ENCODE measurements around the gene HSD17B2. TPM values are rescaled to one million over a fixed set of nuclear protein-coding genes. Genes with fewer than 3 reads are reported as not detected.
A peak's percentile ranks its signal among the peaks of the same experiment; 100 is the strongest.

The HSD17B2 gene, protein sequence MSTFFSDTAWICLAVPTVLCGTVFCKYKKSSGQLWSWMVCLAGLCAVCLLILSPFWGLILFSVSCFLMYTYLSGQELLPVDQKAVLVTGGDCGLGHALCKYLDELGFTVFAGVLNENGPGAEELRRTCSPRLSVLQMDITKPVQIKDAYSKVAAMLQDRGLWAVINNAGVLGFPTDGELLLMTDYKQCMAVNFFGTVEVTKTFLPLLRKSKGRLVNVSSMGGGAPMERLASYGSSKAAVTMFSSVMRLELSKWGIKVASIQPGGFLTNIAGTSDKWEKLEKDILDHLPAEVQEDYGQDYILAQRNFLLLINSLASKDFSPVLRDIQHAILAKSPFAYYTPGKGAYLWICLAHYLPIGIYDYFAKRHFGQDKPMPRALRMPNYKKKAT
- total RNA-seq = 0.33 TPM in 1 of 2 replicates, not detected in the other
- 1.6 and 8.0 TPM in 2 replicates for polyA plus RNA-seq
- polyA plus RNA-seq (2012) = 0.89 and 7.2 TPM in 2 replicates
- 3.9 and 35.3 TPM in 2 replicates for polyA minus RNA-seq (ENCODE audit: low replicate concordance)

DNA sequence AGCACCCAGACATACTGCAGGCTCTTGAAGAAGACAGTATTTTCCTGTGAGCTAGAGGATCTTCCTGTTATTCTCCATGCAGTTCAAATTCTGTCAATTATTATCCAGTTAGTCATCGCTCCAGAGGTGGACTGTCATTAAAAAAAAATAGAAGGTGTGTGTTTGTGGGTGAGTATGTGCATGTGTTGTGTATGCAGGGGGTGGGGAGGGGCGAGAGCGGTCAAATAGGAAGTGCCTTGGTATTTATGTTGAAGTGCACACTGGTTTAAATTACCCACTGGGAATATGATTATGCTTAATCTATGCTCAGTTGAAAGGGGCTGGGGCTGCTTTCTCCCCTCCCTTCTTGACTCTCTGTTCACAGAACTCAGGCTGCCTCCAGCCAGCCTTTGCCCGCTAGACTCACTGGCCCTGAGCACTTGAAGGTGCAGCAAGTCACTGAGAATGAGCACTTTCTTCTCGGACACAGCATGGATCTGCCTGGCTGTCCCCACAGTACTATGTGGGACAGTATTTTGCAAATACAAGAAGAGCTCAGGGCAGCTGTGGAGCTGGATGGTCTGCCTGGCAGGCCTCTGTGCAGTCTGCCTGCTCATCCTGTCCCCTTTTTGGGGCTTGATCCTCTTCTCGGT lies at the start of gene HSD17B2:
Gene HSD17B2 (plus strand): TSS at position 273 of the 632 bp plus-strand sequence. CDS start 172 bp downstream, at position 445.
- peak in 1 of 2 donors; percentile 53 for DNase-seq (ENCODE audit: low read depth in 2 of 2)
- no peak within 1 kb of the TSS for H3K27ac ChIP-seq (ENCODE audit: insufficient read depth, low read length)
- H3K79me2 ChIP-seq (ENCODE audit: control insufficient read depth, insufficient read depth, low read length) = no peaks in the 10 kb centered on the region
- no peaks in the 10 kb centered on the region for H3K27me3 ChIP-seq (ENCODE audit: control insufficient read depth, insufficient read depth, low read length)
- no peaks in the 10 kb centered on the region for H4K20me1 ChIP-seq (ENCODE audit: control insufficient read depth, extremely low read depth, insufficient read depth, low read length)
- H3K9me3 ChIP-seq (ENCODE audit: control insufficient read depth, insufficient read depth, low read depth, low read length) = no peaks in the 10 kb centered on the region
- H2AFZ ChIP-seq (ENCODE audit: low read length) = no peak within 1 kb of the TSS
- TF ChIP-seq, protein P1, sequence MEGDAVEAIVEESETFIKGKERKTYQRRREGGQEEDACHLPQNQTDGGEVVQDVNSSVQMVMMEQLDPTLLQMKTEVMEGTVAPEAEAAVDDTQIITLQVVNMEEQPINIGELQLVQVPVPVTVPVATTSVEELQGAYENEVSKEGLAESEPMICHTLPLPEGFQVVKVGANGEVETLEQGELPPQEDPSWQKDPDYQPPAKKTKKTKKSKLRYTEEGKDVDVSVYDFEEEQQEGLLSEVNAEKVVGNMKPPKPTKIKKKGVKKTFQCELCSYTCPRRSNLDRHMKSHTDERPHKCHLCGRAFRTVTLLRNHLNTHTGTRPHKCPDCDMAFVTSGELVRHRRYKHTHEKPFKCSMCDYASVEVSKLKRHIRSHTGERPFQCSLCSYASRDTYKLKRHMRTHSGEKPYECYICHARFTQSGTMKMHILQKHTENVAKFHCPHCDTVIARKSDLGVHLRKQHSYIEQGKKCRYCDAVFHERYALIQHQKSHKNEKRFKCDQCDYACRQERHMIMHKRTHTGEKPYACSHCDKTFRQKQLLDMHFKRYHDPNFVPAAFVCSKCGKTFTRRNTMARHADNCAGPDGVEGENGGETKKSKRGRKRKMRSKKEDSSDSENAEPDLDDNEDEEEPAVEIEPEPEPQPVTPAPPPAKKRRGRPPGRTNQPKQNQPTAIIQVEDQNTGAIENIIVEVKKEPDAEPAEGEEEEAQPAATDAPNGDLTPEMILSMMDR (conservative IDR thresholded peaks at IDR 0.05 in 1 of 2, IDR thresholded peaks at IDR 0.05 in 1 of 2; ENCODE audit: low read depth in 1 of 2, low read length in 2 of 2) = no peak
- no peak for TF ChIP-seq EZH2 (IDR thresholded peaks at IDR 0.05; ENCODE audit: low read length, missing control alignments)
- H3K36me3 ChIP-seq (ENCODE audit: control insufficient read depth, insufficient read depth, low read length) = no peaks in the 10 kb centered on the region
- H3K4me3 ChIP-seq (replicated peaks in 1 of 4; ENCODE audit: control extremely low read depth in 1 of 4, insufficient read depth in 1 of 4, low read depth in 3 of 4, low read length in 4 of 4) = peak within 1 kb of the TSS in 1 of 4 experiments; percentile 18
- H3K9ac ChIP-seq (ENCODE audit: insufficient read depth, low read length) = no peak within 1 kb of the TSS
- peak within 1 kb of the TSS; percentile 32 for H3K4me2 ChIP-seq (ENCODE audit: extremely low read depth, insufficient read depth, low read length)
- H3K4me1 ChIP-seq (ENCODE audit: control insufficient read depth, extremely low read depth, insufficient read depth, low read length) = peaks cover 4% of the 10 kb centered on the region

DNA sequence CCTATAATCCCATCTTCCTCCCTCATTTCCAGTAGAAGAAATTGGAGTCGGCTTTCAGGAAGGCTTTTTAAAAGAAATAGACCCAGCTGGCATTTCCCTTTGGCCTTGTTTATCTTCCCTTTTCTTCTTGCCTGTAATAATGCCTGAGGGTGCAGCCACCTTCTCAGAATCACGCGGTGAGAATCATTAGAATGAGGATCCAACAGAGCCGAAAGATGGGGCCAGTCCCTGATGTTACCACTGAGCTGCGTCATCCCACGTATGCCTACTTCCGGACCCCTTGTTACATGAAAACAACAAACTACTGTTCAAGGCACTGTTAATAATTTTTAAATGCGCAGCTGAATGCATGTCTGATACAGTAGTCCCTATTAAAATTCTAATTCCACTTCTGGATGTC lies 47.9 kb upstream of the HSD17B2 start:
- Histone ChIP-seq H3K79me2 (ENCODE audit: control insufficient read depth, insufficient read depth, low read length) (no peaks in the 10 kb centered on the region), H3K9ac (ENCODE audit: insufficient read depth, low read length) (no peak overlapping the region), H3K27ac (ENCODE audit: insufficient read depth, low read length) (no peak overlapping the region), H3K36me3 (ENCODE audit: control insufficient read depth, insufficient read depth, low read length) (no peaks in the 10 kb centered on the region), H3K4me1 (ENCODE audit: control insufficient read depth, extremely low read depth, insufficient read depth, low read length) (no peaks in the 10 kb centered on the region), H3K27me3 (ENCODE audit: control insufficient read depth, insufficient read depth, low read length) (no peaks in the 10 kb centered on the region), H3K9me3 (ENCODE audit: control insufficient read depth, insufficient read depth, low read depth, low read length) (no peaks in the 10 kb centered on the region), H2AFZ (ENCODE audit: low read length) (no peak overlapping the region), H3K4me2 (ENCODE audit: extremely low read depth, insufficient read depth, low read length) (no peak overlapping the region), H3K4me3 (replicated peaks in 1 of 4; ENCODE audit: control extremely low read depth in 1 of 4, insufficient read depth in 1 of 4, low read depth in 3 of 4, low read length in 4 of 4) (no peak overlapping the region), H4K20me1 (ENCODE audit: control insufficient read depth, extremely low read depth, insufficient read depth, low read length) (no peaks in the 10 kb centered on the region)
- DNase-seq (ENCODE audit: low read depth in 2 of 2) = no peak
- no peak for TF ChIP-seq EZH2 (IDR thresholded peaks at IDR 0.05; ENCODE audit: low read length, missing control alignments)
- TF ChIP-seq, protein P1 (conservative IDR thresholded peaks at IDR 0.05 in 1 of 2, IDR thresholded peaks at IDR 0.05 in 1 of 2; ENCODE audit: low read depth in 1 of 2, low read length in 2 of 2) = no peak

DNA sequence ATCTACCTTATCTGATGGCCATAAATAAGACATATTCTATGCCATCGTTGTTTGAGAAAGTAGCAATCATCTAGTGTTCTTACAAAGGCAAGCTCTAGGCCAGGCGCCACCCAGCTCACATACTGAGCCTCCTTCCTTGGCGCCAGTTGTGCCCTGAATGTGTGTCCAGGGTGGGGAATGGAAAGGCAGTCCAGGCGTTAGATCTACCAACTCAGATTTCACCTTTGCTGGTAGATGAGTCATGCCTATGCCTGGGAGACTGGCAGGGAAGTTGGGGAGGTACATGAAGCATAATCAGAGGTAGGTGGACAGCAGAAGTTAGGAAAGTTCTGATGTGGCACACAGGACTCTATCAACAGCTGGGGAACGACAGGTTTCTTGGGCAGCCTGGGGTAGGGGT lies 47.3 kb upstream of the HSD17B2 start:
- H3K4me2 ChIP-seq (ENCODE audit: extremely low read depth, insufficient read depth, low read length) = no peak overlapping the region
- DNase-seq (ENCODE audit: low read depth in 2 of 2) = no peak
- no peaks in the 10 kb centered on the region for H3K27me3 ChIP-seq (ENCODE audit: control insufficient read depth, insufficient read depth, low read length)
- H3K4me1 ChIP-seq (ENCODE audit: control insufficient read depth, extremely low read depth, insufficient read depth, low read length) = no peaks in the 10 kb centered on the region
- H4K20me1 ChIP-seq (ENCODE audit: control insufficient read depth, extremely low read depth, insufficient read depth, low read length) = no peaks in the 10 kb centered on the region
- no peaks in the 10 kb centered on the region for H3K9me3 ChIP-seq (ENCODE audit: control insufficient read depth, insufficient read depth, low read depth, low read length)
- H3K9ac ChIP-seq (ENCODE audit: insufficient read depth, low read length) = no peak overlapping the region
- H3K4me3 ChIP-seq (replicated peaks in 1 of 4; ENCODE audit: control extremely low read depth in 1 of 4, insufficient read depth in 1 of 4, low read depth in 3 of 4, low read length in 4 of 4) = no peak overlapping the region
- no peaks in the 10 kb centered on the region for H3K36me3 ChIP-seq (ENCODE audit: control insufficient read depth, insufficient read depth, low read length)
- no peaks in the 10 kb centered on the region for H3K79me2 ChIP-seq (ENCODE audit: control insufficient read depth, insufficient read depth, low read length)
- no peak overlapping the region for H2AFZ ChIP-seq (ENCODE audit: low read length)
- no peak overlapping the region for H3K27ac ChIP-seq (ENCODE audit: insufficient read depth, low read length)
- TF ChIP-seq, protein P1 (conservative IDR thresholded peaks at IDR 0.05 in 1 of 2, IDR thresholded peaks at IDR 0.05 in 1 of 2; ENCODE audit: low read depth in 1 of 2, low read length in 2 of 2) = no peak
- TF ChIP-seq EZH2 (IDR thresholded peaks at IDR 0.05; ENCODE audit: low read length, missing control alignments) = no peak
